Measurements from ENCODE around the gene SDK1. TPM values are rescaled to one million over a fixed set of nuclear protein-coding genes. Genes with fewer than 3 reads are reported as not detected.

Gene SDK1
- total RNA-seq, 4 donors from 2014 or later, result 1.2 to 1.8 (median 1.5) TPM

- ATAC-seq, result no peak
- H3K36me3 ChIP-seq, result no peaks in the 10 kb centered on the region
- TF ChIP-seq CTCF (IDR thresholded peaks at IDR 0.05 in 4 of 5, conservative IDR thresholded peaks at IDR 0.05 in 1 of 5) (no peak), POLR2A (IDR thresholded peaks at IDR 0.05) (no peak)
- intact Hi-C loops (cut with DNase I; ENCODE audit: low total_unique reads), result no loop called here
- no peak overlapping the region for H3K4me3 ChIP-seq
- in situ Hi-C loops (cut with MboI; ENCODE audit: low sequenced_read_pairs in 4 of 4), result no loop called here
- H3K27ac ChIP-seq, result no peak overlapping the region
- no peaks in the 10 kb centered on the region for H3K9me3 ChIP-seq
- no peaks in the 10 kb centered on the region for H3K27me3 ChIP-seq
- no peaks in the 10 kb centered on the region for H3K4me1 ChIP-seq
- no peak for DNase-seq
Measured at GRCh38 chr7:4097001-4097609, 796.1 kb downstream of the SDK1 start.

DNA sequence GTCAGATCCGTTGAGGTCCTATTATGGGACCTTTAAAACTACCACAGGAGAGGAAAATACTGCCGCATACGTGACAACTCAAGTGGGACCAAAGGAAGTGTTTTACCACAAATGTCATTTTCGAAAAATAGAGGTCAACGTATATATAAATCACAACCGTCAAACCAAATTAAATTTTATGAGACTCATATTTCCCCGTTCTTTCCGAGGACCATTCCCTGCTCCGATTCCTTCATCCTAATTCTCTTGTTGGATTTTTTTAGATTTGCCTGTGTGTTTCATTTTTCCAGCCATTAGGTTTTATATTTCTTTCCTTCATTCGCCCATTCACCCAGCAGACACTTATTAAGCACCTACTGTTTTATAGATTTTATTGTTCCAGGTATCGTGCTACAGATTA, 797.1 kb downstream of the SDK1 start:
- no peak for TF ChIP-seq POLR2A (IDR thresholded peaks at IDR 0.05)
- TF ChIP-seq CTCF (IDR thresholded peaks at IDR 0.05 in 4 of 5, conservative IDR thresholded peaks at IDR 0.05 in 1 of 5), result no peak
- no peak for DNase-seq
- in situ Hi-C loops (cut with MboI; ENCODE audit: low sequenced_read_pairs in 4 of 4), result no loop called here

GRCh38 chr7:4099651-4100050, 798.6 kb downstream of the SDK1 start:
- H3K9me3 ChIP-seq, result no peaks in the 10 kb centered on the region
- H3K36me3 ChIP-seq, result no peaks in the 10 kb centered on the region
- TF ChIP-seq CTCF (IDR thresholded peaks at IDR 0.05 in 4 of 5, conservative IDR thresholded peaks at IDR 0.05 in 1 of 5), result no peak
- no peak for TF ChIP-seq POLR2A (IDR thresholded peaks at IDR 0.05)
- DNase-seq (no peak), ATAC-seq (no peak)
- intact Hi-C loops (cut with DNase I; ENCODE audit: low total_unique reads) (no loop called here), in situ Hi-C loops (cut with MboI; ENCODE audit: low sequenced_read_pairs in 4 of 4) (no loop called here)
- no peak overlapping the region for H3K27ac ChIP-seq
- no peak overlapping the region for H3K4me3 ChIP-seq
- H3K4me1 ChIP-seq, result no peaks in the 10 kb centered on the region
- no peaks in the 10 kb centered on the region for H3K27me3 ChIP-seq

More for the DNA sequence above, 797.1 kb downstream of the SDK1 start:
- Histone ChIP-seq H3K27me3 (no peaks in the 10 kb centered on the region), H3K36me3 (no peaks in the 10 kb centered on the region), H3K9me3 (no peaks in the 10 kb centered on the region), H3K27ac (no peak overlapping the region), H3K4me1 (no peaks in the 10 kb centered on the region), H3K4me3 (no peak overlapping the region)
- no peak for ATAC-seq
- intact Hi-C loops (cut with DNase I; ENCODE audit: low total_unique reads), result no loop called here

- Histone ChIP-seq H3K4me3 (no peak overlapping the region), H3K27me3 (no peaks in the 10 kb centered on the region), H3K4me1 (no peaks in the 10 kb centered on the region), H3K9me3 (no peaks in the 10 kb centered on the region), H3K27ac (no peak overlapping the region), H3K36me3 (no peaks in the 10 kb centered on the region)
- in situ Hi-C loops (cut with MboI; ENCODE audit: low sequenced_read_pairs in 4 of 4) (no loop called here), intact Hi-C loops (cut with DNase I; ENCODE audit: low total_unique reads) (no loop called here)
- DNase-seq (no peak), ATAC-seq (no peak)
- TF ChIP-seq POLR2A (IDR thresholded peaks at IDR 0.05) (no peak), CTCF (IDR thresholded peaks at IDR 0.05 in 4 of 5, conservative IDR thresholded peaks at IDR 0.05 in 1 of 5) (no peak)
Measured at GRCh38 chr7:4100148-4100547, 799.1 kb downstream of the SDK1 start.

DNA sequence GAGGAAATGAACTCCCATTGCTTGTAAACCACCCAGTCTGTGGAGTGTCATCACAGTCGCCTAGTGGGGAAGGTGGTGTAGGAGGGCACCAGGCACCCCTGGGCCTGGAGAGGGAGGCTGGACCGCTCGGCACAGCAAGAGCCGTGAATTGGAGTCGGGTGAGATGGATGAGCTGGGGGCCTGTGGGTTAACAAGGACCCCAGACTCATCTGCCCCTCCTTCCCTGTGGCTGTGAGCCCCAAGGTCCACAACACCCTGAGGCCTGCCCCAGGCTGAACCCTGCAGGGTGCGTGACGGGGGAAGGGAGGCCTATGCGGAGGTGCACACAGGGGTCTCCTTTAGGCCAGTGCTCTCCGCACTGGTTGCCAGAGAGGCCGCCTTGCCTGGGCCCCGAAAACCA, 799.6 kb downstream of the SDK1 start:
- no peaks in the 10 kb centered on the region for H3K9me3 ChIP-seq
- in situ Hi-C loops (cut with MboI; ENCODE audit: low sequenced_read_pairs in 4 of 4), result no loop called here

More for the DNA sequence above, 799.6 kb downstream of the SDK1 start:
- no peak for ATAC-seq
- TF ChIP-seq POLR2A (IDR thresholded peaks at IDR 0.05), result no peak
- TF ChIP-seq CTCF (IDR thresholded peaks at IDR 0.05 in 4 of 5, conservative IDR thresholded peaks at IDR 0.05 in 1 of 5), result no peak
- Histone ChIP-seq H3K4me1 (no peaks in the 10 kb centered on the region), H3K4me3 (no peak overlapping the region), H3K36me3 (no peaks in the 10 kb centered on the region), H3K27ac (no peak overlapping the region), H3K27me3 (no peaks in the 10 kb centered on the region)
- no peak for DNase-seq
- intact Hi-C loops (cut with DNase I; ENCODE audit: low total_unique reads), result no loop called here
